ENCODE measurements around the gene PCDHGA2.
"Not testable (repeated sequence)": the region's sequence is repeated elsewhere in the genome, so short reads cannot be mapped to it uniquely, and the experiment has no call there.

PCDHGA2 gene

GRCh38 chr5:141383345-141383744 lies 44.8 kb downstream of the PCDHGA2 start:
- DNase-seq: no peak

GRCh38 chr5:141384471-141385267 lies 46.1 kb downstream of the PCDHGA2 start:
- no peak for DNase-seq

- DNase-seq: not testable (repeated sequence)
These were observed 49.2 kb downstream of the PCDHGA2 start, which contains the start of gene PCDHGB4 for GRCh38 chr5:141387557-141388311. Gene PCDHGB4 (plus strand): TSS chr5:141387698. CDS start chr5:141387885, 187 bp downstream.

- no peak for DNase-seq
These were observed 50.1 kb downstream of the PCDHGA2 start for GRCh38 chr5:141388661-141389060.

- DNase-seq: no peak
These were observed 50.8 kb downstream of the PCDHGA2 start for GRCh38 chr5:141389153-141390042.

- DNase-seq: no peak
These were observed 54.1 kb downstream of the PCDHGA2 start, which contains the start of gene PCDHGA8 for GRCh38 chr5:141392429-141393198. Gene PCDHGA8 (plus strand): TSS chr5:141392633. CDS start chr5:141392814, 181 bp downstream.

Data from NCI-H510A (cell line).